WTC11 (cell line): Measurements from ENCODE around the gene ZBTB4. TPM values are rescaled to one million over a fixed set of nuclear protein-coding genes. Genes with fewer than 3 reads are reported as not detected.

ENCODE experiments used
- CBFB ChIP-seq: sonication (generic); formaldehyde crosslinking; IDR thresholded peaks from 2 replicates; pipeline ENCODE4 v1.8.1; 2022; ENCODE audit warnings: mild to moderate bottlenecking, low read depth, missing genetic modification reagents
- ELF4 ChIP-seq: sonication (generic); formaldehyde crosslinking; IDR thresholded peaks from 2 replicates; pipeline ENCODE4 v1.8.1; 2022; ENCODE audit warnings: low read depth, mild to moderate bottlenecking, moderate library complexity, missing genetic modification reagents
- GABPB1 ChIP-seq: sonication (generic); formaldehyde crosslinking; IDR thresholded peaks from 2 replicates; pipeline ENCODE4 v1.8.1; 2023; ENCODE audit warnings: mild to moderate bottlenecking, missing genetic modification reagents
- GRHL2 ChIP-seq: fragments of 250-450 bp; sonication (Bioruptor Pico); IDR thresholded peaks from 2 replicates; pipeline ENCODE4 v1.8.0; 2022; ENCODE audit warnings: mild to moderate bottlenecking, moderate library complexity; ENCODE audit not compliant: insufficient replicate concordance, severe bottlenecking
- KAT7 ChIP-seq: sonication (generic); formaldehyde crosslinking; IDR thresholded peaks from 2 replicates; pipeline ENCODE4 v1.8.1; 2023; ENCODE audit warnings: missing genetic modification reagents, mild to moderate bottlenecking, borderline replicate concordance
- SMAD3 ChIP-seq: sonication (generic); formaldehyde crosslinking; IDR thresholded peaks from 2 replicates; pipeline ENCODE4 v1.8.0; 2022; ENCODE audit warnings: missing genetic modification reagents, mild to moderate bottlenecking, borderline replicate concordance
- TEAD1 ChIP-seq: sonication (generic); formaldehyde crosslinking; IDR thresholded peaks from 2 replicates; pipeline ENCODE4 v1.8.0; 2022; ENCODE audit warnings: mild to moderate bottlenecking, missing genetic modification reagents
- ZNF121 ChIP-seq: sonication (generic); formaldehyde crosslinking; IDR thresholded peaks from 2 replicates; pipeline ENCODE4 v1.8.0; 2023; ENCODE audit warnings: missing genetic modification reagents
- ZNF219 ChIP-seq: sonication (generic); formaldehyde crosslinking; IDR thresholded peaks from 2 replicates; pipeline ENCODE4 v1.8.0; 2023; ENCODE audit warnings: missing genetic modification reagents, mild to moderate bottlenecking, borderline replicate concordance
- ZNF263 ChIP-seq: sonication (generic); formaldehyde crosslinking; IDR thresholded peaks from 2 replicates; pipeline ENCODE4 v1.8.1; 2022; ENCODE audit warnings: low read depth, mild to moderate bottlenecking, moderate library complexity, missing genetic modification reagents
- ZNF416 ChIP-seq: fragments of 250-450 bp; sonication (Bioruptor Pico); IDR thresholded peaks from 2 replicates; pipeline ENCODE4 v1.9.0; 2021; ENCODE audit warnings: mild to moderate bottlenecking, inconsistent platforms
- total RNA-seq: library from RNA; stranded (reverse); gene quantifications from 3 replicates; pipeline ENCODE4 v1.2.3, GENCODE V29; 2021
- TF ChIP-seq, protein P1 (sequence below): sonication (generic); formaldehyde crosslinking; conservative IDR thresholded peaks from 2 replicates; pipeline ENCODE4 v1.8.1; 2023; ENCODE audit warnings: mild to moderate bottlenecking, low read depth, missing genetic modification reagents, moderate library complexity
- TF ChIP-seq, protein P2 (sequence below): sonication (generic); formaldehyde crosslinking; IDR thresholded peaks from 2 replicates; pipeline ENCODE4 v1.8.0; 2022; ENCODE audit warnings: mild to moderate bottlenecking, missing genetic modification reagents
- TF ChIP-seq, protein P3 (sequence below): sonication (generic); formaldehyde crosslinking; IDR thresholded peaks from 2 replicates; pipeline ENCODE4 v1.8.1; 2022; ENCODE audit warnings: missing genetic modification reagents, borderline replicate concordance
- TF ChIP-seq, protein P4 (sequence below): sonication (generic); formaldehyde crosslinking; IDR thresholded peaks from 2 replicates; pipeline ENCODE4 v1.8.1; 2023; ENCODE audit warnings: mild to moderate bottlenecking, missing genetic modification reagents
- TF ChIP-seq, protein P5 (sequence below): sonication (generic); formaldehyde crosslinking; IDR thresholded peaks from 2 replicates; pipeline ENCODE4 v1.8.1; 2023; ENCODE audit warnings: mild to moderate bottlenecking, missing genetic modification reagents
- TF ChIP-seq, protein P6 (sequence below): sonication (generic); formaldehyde crosslinking; IDR thresholded peaks from 2 replicates; pipeline ENCODE4 v1.8.1; 2023; ENCODE audit warnings: mild to moderate bottlenecking, moderate library complexity, missing genetic modification reagents
- TF ChIP-seq, protein P7 (sequence below): fragments of 250-450 bp; sonication (Bioruptor Pico); IDR thresholded peaks from 2 replicates; pipeline ENCODE4 v1.9.0; 2021; ENCODE audit warnings: mild to moderate bottlenecking, borderline replicate concordance

ZBTB4 gene
- total RNA-seq, 1 experiment from 2014 or later: 14.6 TPM

DNA sequence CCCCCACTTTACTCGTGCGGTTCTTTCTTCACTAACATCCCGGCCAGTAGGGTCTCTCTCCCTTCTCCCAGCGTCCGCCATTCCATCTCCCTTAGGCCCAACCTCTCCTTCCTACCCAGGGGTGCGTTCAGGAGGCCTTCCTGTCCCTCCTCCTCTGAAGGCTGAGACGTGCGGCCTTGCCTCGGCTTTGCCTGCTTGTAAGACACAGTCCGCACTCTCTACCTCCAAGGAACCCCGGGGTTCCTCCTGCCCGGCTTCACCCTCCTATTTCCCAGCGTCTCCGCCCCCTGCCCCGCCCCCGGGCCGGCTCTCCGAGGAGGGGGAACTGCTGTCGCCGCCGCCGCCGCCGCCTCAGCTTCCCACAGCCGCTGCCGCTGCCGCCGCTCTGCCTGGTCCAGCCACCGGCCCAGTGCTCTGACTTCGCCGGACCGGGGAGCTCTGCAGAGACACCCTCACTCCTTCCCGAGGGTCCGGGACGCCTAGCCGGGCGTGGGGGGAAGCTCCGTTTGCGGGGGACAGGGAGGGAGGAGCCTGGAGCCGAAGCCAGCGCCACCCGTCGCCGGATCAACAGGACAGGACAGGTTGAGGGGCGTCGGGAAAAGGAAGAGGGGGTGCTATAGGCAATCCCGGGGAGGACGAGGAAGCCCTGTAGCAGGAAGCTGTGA is 41.3 kb downstream of the ZBTB4 start (continued):
- TF ChIP-seq, protein P1, sequence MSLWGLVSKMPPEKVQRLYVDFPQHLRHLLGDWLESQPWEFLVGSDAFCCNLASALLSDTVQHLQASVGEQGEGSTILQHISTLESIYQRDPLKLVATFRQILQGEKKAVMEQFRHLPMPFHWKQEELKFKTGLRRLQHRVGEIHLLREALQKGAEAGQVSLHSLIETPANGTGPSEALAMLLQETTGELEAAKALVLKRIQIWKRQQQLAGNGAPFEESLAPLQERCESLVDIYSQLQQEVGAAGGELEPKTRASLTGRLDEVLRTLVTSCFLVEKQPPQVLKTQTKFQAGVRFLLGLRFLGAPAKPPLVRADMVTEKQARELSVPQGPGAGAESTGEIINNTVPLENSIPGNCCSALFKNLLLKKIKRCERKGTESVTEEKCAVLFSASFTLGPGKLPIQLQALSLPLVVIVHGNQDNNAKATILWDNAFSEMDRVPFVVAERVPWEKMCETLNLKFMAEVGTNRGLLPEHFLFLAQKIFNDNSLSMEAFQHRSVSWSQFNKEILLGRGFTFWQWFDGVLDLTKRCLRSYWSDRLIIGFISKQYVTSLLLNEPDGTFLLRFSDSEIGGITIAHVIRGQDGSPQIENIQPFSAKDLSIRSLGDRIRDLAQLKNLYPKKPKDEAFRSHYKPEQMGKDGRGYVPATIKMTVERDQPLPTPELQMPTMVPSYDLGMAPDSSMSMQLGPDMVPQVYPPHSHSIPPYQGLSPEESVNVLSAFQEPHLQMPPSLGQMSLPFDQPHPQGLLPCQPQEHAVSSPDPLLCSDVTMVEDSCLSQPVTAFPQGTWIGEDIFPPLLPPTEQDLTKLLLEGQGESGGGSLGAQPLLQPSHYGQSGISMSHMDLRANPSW (CRISPR knock-in tag): no peak
- TF ChIP-seq, protein P2, sequence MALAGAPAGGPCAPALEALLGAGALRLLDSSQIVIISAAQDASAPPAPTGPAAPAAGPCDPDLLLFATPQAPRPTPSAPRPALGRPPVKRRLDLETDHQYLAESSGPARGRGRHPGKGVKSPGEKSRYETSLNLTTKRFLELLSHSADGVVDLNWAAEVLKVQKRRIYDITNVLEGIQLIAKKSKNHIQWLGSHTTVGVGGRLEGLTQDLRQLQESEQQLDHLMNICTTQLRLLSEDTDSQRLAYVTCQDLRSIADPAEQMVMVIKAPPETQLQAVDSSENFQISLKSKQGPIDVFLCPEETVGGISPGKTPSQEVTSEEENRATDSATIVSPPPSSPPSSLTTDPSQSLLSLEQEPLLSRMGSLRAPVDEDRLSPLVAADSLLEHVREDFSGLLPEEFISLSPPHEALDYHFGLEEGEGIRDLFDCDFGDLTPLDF (CRISPR knock-in tag): no peak
- TF ChIP-seq, protein P3, sequence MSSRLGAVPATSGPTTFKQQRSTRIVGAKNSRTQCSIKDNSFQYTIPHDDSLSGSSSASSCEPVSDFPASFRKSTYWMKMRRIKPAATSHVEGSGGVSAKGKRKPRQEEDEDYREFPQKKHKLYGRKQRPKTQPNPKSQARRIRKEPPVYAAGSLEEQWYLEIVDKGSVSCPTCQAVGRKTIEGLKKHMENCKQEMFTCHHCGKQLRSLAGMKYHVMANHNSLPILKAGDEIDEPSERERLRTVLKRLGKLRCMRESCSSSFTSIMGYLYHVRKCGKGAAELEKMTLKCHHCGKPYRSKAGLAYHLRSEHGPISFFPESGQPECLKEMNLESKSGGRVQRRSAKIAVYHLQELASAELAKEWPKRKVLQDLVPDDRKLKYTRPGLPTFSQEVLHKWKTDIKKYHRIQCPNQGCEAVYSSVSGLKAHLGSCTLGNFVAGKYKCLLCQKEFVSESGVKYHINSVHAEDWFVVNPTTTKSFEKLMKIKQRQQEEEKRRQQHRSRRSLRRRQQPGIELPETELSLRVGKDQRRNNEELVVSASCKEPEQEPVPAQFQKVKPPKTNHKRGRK (CRISPR knock-in tag): no peak
- TF ChIP-seq SMAD3 (CRISPR knock-in tag) (no peak), GRHL2 (CRISPR knock-in tag) (no peak), ELF4 (CRISPR knock-in tag) (no peak), ZNF416 (CRISPR knock-in tag) (no peak), GABPB1 (CRISPR knock-in tag) (no peak), CBFB (no peak), ZNF219 (no peak), ZNF121 (CRISPR knock-in tag) (no peak), ZNF263 (CRISPR knock-in tag) (no peak), TEAD1 (CRISPR knock-in tag) (no peak), KAT7 (CRISPR knock-in tag) (peak; percentile 57; the same call in 1 of the 2 replicates)
- TF ChIP-seq, protein P4, sequence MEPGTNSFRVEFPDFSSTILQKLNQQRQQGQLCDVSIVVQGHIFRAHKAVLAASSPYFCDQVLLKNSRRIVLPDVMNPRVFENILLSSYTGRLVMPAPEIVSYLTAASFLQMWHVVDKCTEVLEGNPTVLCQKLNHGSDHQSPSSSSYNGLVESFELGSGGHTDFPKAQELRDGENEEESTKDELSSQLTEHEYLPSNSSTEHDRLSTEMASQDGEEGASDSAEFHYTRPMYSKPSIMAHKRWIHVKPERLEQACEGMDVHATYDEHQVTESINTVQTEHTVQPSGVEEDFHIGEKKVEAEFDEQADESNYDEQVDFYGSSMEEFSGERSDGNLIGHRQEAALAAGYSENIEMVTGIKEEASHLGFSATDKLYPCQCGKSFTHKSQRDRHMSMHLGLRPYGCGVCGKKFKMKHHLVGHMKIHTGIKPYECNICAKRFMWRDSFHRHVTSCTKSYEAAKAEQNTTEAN (CRISPR knock-in tag): peak; percentile 12; the same call in 1 of the 2 replicates
- TF ChIP-seq, protein P5, sequence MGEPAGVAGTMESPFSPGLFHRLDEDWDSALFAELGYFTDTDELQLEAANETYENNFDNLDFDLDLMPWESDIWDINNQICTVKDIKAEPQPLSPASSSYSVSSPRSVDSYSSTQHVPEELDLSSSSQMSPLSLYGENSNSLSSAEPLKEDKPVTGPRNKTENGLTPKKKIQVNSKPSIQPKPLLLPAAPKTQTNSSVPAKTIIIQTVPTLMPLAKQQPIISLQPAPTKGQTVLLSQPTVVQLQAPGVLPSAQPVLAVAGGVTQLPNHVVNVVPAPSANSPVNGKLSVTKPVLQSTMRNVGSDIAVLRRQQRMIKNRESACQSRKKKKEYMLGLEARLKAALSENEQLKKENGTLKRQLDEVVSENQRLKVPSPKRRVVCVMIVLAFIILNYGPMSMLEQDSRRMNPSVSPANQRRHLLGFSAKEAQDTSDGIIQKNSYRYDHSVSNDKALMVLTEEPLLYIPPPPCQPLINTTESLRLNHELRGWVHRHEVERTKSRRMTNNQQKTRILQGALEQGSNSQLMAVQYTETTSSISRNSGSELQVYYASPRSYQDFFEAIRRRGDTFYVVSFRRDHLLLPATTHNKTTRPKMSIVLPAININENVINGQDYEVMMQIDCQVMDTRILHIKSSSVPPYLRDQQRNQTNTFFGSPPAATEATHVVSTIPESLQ (CRISPR knock-in tag): no peak
- TF ChIP-seq, protein P6, sequence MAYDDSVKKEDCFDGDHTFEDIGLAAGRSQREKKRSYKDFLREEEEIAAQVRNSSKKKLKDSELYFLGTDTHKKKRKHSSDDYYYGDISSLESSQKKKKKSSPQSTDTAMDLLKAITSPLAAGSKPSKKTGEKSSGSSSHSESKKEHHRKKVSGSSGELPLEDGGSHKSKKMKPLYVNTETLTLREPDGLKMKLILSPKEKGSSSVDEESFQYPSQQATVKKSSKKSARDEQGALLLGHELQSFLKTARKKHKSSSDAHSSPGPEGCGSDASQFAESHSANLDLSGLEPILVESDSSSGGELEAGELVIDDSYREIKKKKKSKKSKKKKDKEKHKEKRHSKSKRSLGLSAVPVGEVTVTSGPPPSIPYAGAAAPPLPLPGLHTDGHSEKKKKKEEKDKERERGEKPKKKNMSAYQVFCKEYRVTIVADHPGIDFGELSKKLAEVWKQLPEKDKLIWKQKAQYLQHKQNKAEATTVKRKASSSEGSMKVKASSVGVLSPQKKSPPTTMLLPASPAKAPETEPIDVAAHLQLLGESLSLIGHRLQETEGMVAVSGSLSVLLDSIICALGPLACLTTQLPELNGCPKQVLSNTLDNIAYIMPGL (CRISPR knock-in tag): 0 out of 2 replicates have a peak, but pooled peaks have one; percentile 42
- TF ChIP-seq, protein P7, sequence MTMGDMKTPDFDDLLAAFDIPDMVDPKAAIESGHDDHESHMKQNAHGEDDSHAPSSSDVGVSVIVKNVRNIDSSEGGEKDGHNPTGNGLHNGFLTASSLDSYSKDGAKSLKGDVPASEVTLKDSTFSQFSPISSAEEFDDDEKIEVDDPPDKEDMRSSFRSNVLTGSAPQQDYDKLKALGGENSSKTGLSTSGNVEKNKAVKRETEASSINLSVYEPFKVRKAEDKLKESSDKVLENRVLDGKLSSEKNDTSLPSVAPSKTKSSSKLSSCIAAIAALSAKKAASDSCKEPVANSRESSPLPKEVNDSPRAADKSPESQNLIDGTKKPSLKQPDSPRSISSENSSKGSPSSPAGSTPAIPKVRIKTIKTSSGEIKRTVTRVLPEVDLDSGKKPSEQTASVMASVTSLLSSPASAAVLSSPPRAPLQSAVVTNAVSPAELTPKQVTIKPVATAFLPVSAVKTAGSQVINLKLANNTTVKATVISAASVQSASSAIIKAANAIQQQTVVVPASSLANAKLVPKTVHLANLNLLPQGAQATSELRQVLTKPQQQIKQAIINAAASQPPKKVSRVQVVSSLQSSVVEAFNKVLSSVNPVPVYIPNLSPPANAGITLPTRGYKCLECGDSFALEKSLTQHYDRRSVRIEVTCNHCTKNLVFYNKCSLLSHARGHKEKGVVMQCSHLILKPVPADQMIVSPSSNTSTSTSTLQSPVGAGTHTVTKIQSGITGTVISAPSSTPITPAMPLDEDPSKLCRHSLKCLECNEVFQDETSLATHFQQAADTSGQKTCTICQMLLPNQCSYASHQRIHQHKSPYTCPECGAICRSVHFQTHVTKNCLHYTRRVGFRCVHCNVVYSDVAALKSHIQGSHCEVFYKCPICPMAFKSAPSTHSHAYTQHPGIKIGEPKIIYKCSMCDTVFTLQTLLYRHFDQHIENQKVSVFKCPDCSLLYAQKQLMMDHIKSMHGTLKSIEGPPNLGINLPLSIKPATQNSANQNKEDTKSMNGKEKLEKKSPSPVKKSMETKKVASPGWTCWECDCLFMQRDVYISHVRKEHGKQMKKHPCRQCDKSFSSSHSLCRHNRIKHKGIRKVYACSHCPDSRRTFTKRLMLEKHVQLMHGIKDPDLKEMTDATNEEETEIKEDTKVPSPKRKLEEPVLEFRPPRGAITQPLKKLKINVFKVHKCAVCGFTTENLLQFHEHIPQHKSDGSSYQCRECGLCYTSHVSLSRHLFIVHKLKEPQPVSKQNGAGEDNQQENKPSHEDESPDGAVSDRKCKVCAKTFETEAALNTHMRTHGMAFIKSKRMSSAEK: no peak
